Right atrium auricular region (tissue), 2 donors: ENCODE results near the gene NMRAL1. TPM values are rescaled to one million over a fixed set of nuclear protein-coding genes. Genes with fewer than 3 reads are reported as not detected.

Experiments
- DNase-seq: peaks from one replicate; pipeline ENCODE4 v3.0.0-alpha.2; 2019; ENCODE audit warnings: low spot score
- H3K27ac ChIP-seq, 2 donors: fragments of 200-600 bp; sonication (generic); 1 replicate in 1 of 2; 2 replicates in 1 of 2; pipeline ENCODE4 v1.5.1; 2016 to 2019
- H3K27me3 ChIP-seq, 2 donors: fragments of 200-600 bp; sonication (generic); one replicate each; pipeline versions ENCODE4 v1.5.1 to v1.6.0; 2017 to 2019
- H3K36me3 ChIP-seq: fragments of 200-600 bp; sonication (generic); one replicate; pipeline ENCODE4 v1.5.1; 2016
- H3K4me1 ChIP-seq, 2 donors: fragments of 200-600 bp; sonication (generic); one replicate each; pipeline versions ENCODE4 v1.5.1 to v1.6.0; 2017 to 2019
- H3K4me3 ChIP-seq, 2 donors: fragments of 200-600 bp; sonication (generic); 1 replicate in 1 of 2; 2 replicates in 1 of 2; pipeline ENCODE4 v1.5.1; 2017 to 2019; ENCODE audit warnings: mild to moderate bottlenecking in 1 of 2, moderate library complexity in 1 of 2
- H3K9me3 ChIP-seq, 2 donors: fragments of 200-600 bp; sonication (generic); one replicate each; pipeline ENCODE4 v1.5.1; 2019
- CTCF ChIP-seq, 2 donors: fragments of 200-600 bp; sonication (generic); IDR thresholded peaks; one replicate each; pipeline ENCODE4 v1.5.1; 2019; ENCODE audit warnings: antibody characterized with exemption in 2 of 2
- total RNA-seq, 2 donors: library from RNA; depleted of rRNA; stranded (reverse); fragments of >200 nt; gene quantifications; one replicate each; pipeline ENCODE4 v1.1.0, GENCODE V29; 2016

The NMRAL1 gene
- total RNA-seq, 2 donors from 2014 or later, result 18.7 to 36.3 TPM

GRCh38 chr16:4472880-4473279 lies 1.5 kb downstream of the NMRAL1 start:
- H3K27ac ChIP-seq, result no peak overlapping the region
- no peak for TF ChIP-seq CTCF (IDR thresholded peaks at IDR 0.05)
- DNase-seq, result no peak

GRCh38 chr16:4471869-4472268 lies 2.6 kb downstream of the NMRAL1 start:
- H3K4me3 ChIP-seq, result no peak overlapping the region
- TF ChIP-seq CTCF (IDR thresholded peaks at IDR 0.05), result no peak
- no peak for DNase-seq
- H3K9me3 ChIP-seq, result no peaks in the 10 kb centered on the region
- no peaks in the 10 kb centered on the region for H3K27me3 ChIP-seq
- no peak overlapping the region for H3K27ac ChIP-seq
- H3K4me1 ChIP-seq, result peaks cover 0 to 24% of the 10 kb centered on the region in 2 donors
- no peaks in the 10 kb centered on the region for H3K36me3 ChIP-seq

More at GRCh38 chr16:4472880-4473279, 1.5 kb downstream of the NMRAL1 start:
- H3K4me1 ChIP-seq, result peaks cover 0 to 34% of the 10 kb centered on the region in 2 donors
- no peaks in the 10 kb centered on the region for H3K36me3 ChIP-seq
- no peak overlapping the region for H3K4me3 ChIP-seq
- no peaks in the 10 kb centered on the region for H3K27me3 ChIP-seq
- no peaks in the 10 kb centered on the region for H3K9me3 ChIP-seq

- Histone ChIP-seq H3K27ac (no peak overlapping the region), H3K36me3 (peaks cover 10% of the 10 kb centered on the region), H3K27me3 (no peaks in the 10 kb centered on the region)
These were observed 5.5 kb downstream of the NMRAL1 start for GRCh38 chr16:4468972-4469371.

GRCh38 chr16:4467916-4468315 lies 6.5 kb downstream of the NMRAL1 start:
- Histone ChIP-seq H3K36me3 (peaks cover 17% of the 10 kb centered on the region), H3K9me3 (no peaks in the 10 kb centered on the region), H3K27ac (no peak overlapping the region), H3K27me3 (no peaks in the 10 kb centered on the region), H3K4me3 (no peak overlapping the region), H3K4me1 (no peaks in the 10 kb centered on the region)
- no peak for DNase-seq
- no peak for TF ChIP-seq CTCF (IDR thresholded peaks at IDR 0.05)

More at GRCh38 chr16:4468972-4469371, 5.5 kb downstream of the NMRAL1 start:
- no peaks in the 10 kb centered on the region for H3K9me3 ChIP-seq
- H3K4me3 ChIP-seq, result no peak overlapping the region
- peaks cover 0 to 4% of the 10 kb centered on the region in 2 donors for H3K4me1 ChIP-seq
- TF ChIP-seq CTCF (IDR thresholded peaks at IDR 0.05), result no peak
- DNase-seq, result no peak

- DNase-seq, result no peak
- H3K36me3 ChIP-seq, result peaks cover 19% of the 10 kb centered on the region
- H3K27ac ChIP-seq, result no peak overlapping the region
These were observed 8.2 kb downstream of the NMRAL1 start for GRCh38 chr16:4465977-4466779.

More at GRCh38 chr16:4465977-4466779, 8.2 kb downstream of the NMRAL1 start:
- H3K27me3 ChIP-seq, result no peaks in the 10 kb centered on the region
- no peak overlapping the region for H3K4me3 ChIP-seq
- no peak for TF ChIP-seq CTCF (IDR thresholded peaks at IDR 0.05)
- no peaks in the 10 kb centered on the region for H3K9me3 ChIP-seq
- H3K4me1 ChIP-seq, result no peaks in the 10 kb centered on the region
